ENCODE data around the gene CAMKMT. TPM values are rescaled to one million over a fixed set of nuclear protein-coding genes. Genes with fewer than 3 reads are reported as not detected.

Gene CAMKMT
- total RNA-seq, 6 donors from 2014 or later: 7.7 to 17.8 (median 12.2) TPM

GRCh38 chr2:44321360-44321759, 40.4 kb upstream of the CAMKMT start:
- Histone ChIP-seq H3K9me3 (no peaks in the 10 kb centered on the region), H3K27ac (no peak overlapping the region), H3K27me3 (no peaks in the 10 kb centered on the region), H3K4me1 (no peaks in the 10 kb centered on the region), H3K4me3 (no peak overlapping the region), H3K36me3 (peaks cover 13 to 84% (median 40%) of the 10 kb centered on the region in 4 donors)
- DNase-seq: no peak
- TF ChIP-seq, protein P1, sequence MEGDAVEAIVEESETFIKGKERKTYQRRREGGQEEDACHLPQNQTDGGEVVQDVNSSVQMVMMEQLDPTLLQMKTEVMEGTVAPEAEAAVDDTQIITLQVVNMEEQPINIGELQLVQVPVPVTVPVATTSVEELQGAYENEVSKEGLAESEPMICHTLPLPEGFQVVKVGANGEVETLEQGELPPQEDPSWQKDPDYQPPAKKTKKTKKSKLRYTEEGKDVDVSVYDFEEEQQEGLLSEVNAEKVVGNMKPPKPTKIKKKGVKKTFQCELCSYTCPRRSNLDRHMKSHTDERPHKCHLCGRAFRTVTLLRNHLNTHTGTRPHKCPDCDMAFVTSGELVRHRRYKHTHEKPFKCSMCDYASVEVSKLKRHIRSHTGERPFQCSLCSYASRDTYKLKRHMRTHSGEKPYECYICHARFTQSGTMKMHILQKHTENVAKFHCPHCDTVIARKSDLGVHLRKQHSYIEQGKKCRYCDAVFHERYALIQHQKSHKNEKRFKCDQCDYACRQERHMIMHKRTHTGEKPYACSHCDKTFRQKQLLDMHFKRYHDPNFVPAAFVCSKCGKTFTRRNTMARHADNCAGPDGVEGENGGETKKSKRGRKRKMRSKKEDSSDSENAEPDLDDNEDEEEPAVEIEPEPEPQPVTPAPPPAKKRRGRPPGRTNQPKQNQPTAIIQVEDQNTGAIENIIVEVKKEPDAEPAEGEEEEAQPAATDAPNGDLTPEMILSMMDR (IDR thresholded peaks at IDR 0.05): no peak
- TF ChIP-seq EP300 (IDR thresholded peaks at IDR 0.05): no peak
- no peak for ATAC-seq (ENCODE audit: low FRiP score in 2 of 2)
- WGBS, 2 donors: 93 to 94% methylated on average over 5 of the region's 5 CpGs

DNA sequence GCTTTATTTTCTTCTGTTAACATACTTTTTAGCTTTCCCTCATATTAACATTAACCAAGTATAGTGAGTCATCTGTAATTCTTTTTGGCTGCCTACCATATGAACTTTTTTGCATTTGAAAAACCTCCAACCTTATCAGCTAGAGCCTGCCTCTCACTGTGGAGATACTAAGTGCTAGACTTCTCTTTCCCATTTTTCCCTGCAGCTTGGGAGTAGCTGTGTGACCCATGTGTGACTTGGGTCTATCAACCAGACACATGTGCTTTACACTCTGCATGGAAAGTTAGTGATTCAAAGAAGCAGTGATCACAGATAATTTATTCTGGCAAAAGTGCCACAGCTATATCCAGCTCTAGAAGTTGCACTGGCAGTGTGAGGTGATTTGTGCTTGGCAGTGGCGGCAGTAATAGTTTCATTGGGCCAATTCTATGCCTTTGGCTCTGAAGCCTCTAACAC, 36.7 kb upstream of the CAMKMT start:
- Histone ChIP-seq H3K27ac (no peak overlapping the region), H3K9me3 (no peaks in the 10 kb centered on the region), H3K27me3 (no peaks in the 10 kb centered on the region), H3K4me1 (no peaks in the 10 kb centered on the region), H3K4me3 (no peak overlapping the region), H3K36me3 (peaks cover 13 to 96% (median 50%) of the 10 kb centered on the region in 4 donors)
- DNase-seq: no peak
- TF ChIP-seq POLR2A (IDR thresholded peaks at IDR 0.05) (no peak), POLR2AphosphoS5 (IDR thresholded peaks at IDR 0.05) (no peak)
- TF ChIP-seq, protein P1 (IDR thresholded peaks at IDR 0.05): no peak
- 86 to 93% methylated on average over 1 of the region's 1 CpG for WGBS, 2 donors
- ATAC-seq (ENCODE audit: low FRiP score in 2 of 2): peak in 1 of 2 donors; percentile 28

- WGBS, 2 donors: 87 to 90% methylated on average over 4 of the region's 4 CpGs
- Histone ChIP-seq H3K27ac (no peak overlapping the region), H3K36me3 (peaks cover 13 to 90% (median 43%) of the 10 kb centered on the region in 4 donors), H3K4me3 (no peak overlapping the region), H3K4me1 (no peaks in the 10 kb centered on the region), H3K9me3 (no peaks in the 10 kb centered on the region), H3K27me3 (no peaks in the 10 kb centered on the region)
- no peak for DNase-seq
- TF ChIP-seq EP300 (IDR thresholded peaks at IDR 0.05): no peak
- TF ChIP-seq, protein P1 (IDR thresholded peaks at IDR 0.05): no peak
- no peak for TF ChIP-seq POLR2A (IDR thresholded peaks at IDR 0.05)
- TF ChIP-seq POLR2AphosphoS5 (IDR thresholded peaks at IDR 0.05): no peak
- no peak for ATAC-seq (ENCODE audit: low FRiP score in 2 of 2)
Measured at GRCh38 chr2:44325897-44326296, 35.9 kb upstream of the CAMKMT start.

DNA sequence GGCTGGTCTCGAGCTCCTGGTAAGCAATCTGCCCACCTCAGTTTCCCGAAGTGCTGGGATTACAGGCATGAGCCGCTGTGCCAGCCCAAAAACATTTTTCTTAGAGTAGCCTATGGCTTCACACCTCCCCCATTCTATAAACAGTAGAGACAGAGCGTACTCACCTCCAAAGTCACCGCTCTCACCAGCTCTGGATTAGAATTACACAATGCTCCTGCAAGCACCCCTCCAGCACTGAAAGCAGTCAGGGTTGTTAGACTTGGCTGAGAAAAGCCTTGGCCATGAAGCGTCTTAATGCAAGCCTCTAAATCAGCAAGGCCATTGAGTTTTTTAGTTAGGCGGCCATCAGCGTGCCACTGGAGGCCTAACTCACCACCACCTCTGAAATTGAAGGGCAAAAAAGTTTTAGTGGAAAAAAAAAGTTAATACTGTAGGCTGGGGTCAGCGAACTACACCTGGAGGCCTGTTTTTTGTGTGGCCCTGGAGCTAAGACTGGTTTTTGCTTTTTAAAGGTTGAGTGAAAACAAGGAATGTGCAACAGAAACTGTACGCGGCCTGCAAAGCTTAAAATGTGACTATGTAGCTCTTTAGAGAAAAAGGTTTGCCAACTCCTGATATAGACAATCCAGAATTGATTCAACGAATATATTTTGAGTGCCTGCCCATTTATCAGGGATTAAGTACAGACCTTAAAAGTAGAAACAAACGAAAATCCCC, 35.0 kb upstream of the CAMKMT start:
- TF ChIP-seq EP300 (IDR thresholded peaks at IDR 0.05) (no peak), POLR2AphosphoS5 (IDR thresholded peaks at IDR 0.05) (no peak), POLR2A (IDR thresholded peaks at IDR 0.05) (no peak)
- TF ChIP-seq, protein P1 (IDR thresholded peaks at IDR 0.05): no peak
- peaks cover 7 to 90% (median 41%) of the 10 kb centered on the region in 4 donors for H3K36me3 ChIP-seq
- no peak overlapping the region for H3K4me3 ChIP-seq
- no peaks in the 10 kb centered on the region for H3K9me3 ChIP-seq
- H3K27me3 ChIP-seq: no peaks in the 10 kb centered on the region
- 89 to 90% methylated on average over 13 of the region's 13 CpGs for WGBS, 2 donors
- no peak overlapping the region for H3K27ac ChIP-seq
- DNase-seq (no peak), ATAC-seq (ENCODE audit: low FRiP score in 2 of 2) (no peak)
- no peaks in the 10 kb centered on the region for H3K4me1 ChIP-seq

- WGBS, 2 donors: 87 to 92% methylated on average over 2 of the region's 2 CpGs
- no peak for TF ChIP-seq EP300 (IDR thresholded peaks at IDR 0.05)
- TF ChIP-seq, protein P1 (IDR thresholded peaks at IDR 0.05): no peak
- no peak for TF ChIP-seq POLR2A (IDR thresholded peaks at IDR 0.05)
- TF ChIP-seq POLR2AphosphoS5 (IDR thresholded peaks at IDR 0.05): no peak
- no peak for DNase-seq
- peaks cover 0 to 84% (median 24%) of the 10 kb centered on the region in 4 donors for H3K36me3 ChIP-seq
- H3K4me1 ChIP-seq: no peaks in the 10 kb centered on the region
- H3K9me3 ChIP-seq: no peaks in the 10 kb centered on the region
- no peak for ATAC-seq (ENCODE audit: low FRiP score in 2 of 2)
- no peak overlapping the region for H3K27ac ChIP-seq
- no peaks in the 10 kb centered on the region for H3K27me3 ChIP-seq
- no peak overlapping the region for H3K4me3 ChIP-seq
Measured at GRCh38 chr2:44328750-44329149, 33.0 kb upstream of the CAMKMT start.
